GM12878 (cell line): ENCODE results near the gene RETREG3. TPM values are rescaled to one million over a fixed set of nuclear protein-coding genes. Genes with fewer than 3 reads are reported as not detected.

ENCODE experiments used
- ATAC-seq: fragments of 200-7000 bp; cut with Tn5 transposase; 3 replicates; pipeline ENCODE4 v1.9.1; 2020; ENCODE audit warnings: mild to moderate bottlenecking, moderate library complexity
- BruUV-seq: library from RNA; stranded (reverse); fragments of 400-500 nt; replicated peaks from 2 replicates; lab custom pipeline; 2021; lab: Mats Ljungman, UMichigan
- CTCF ChIA-PET: fragments of 300-600 bp; sonication (Branson Sonifier 250); formaldehyde crosslinking; extraction: SDS; loops from one replicate; lab custom pipeline; 2021; ENCODE audit warnings: inconsistent platforms; lab: Yijun Ruan, JAX
- POLR2A ChIA-PET: fragments of 350-600 bp; formaldehyde crosslinking; extraction: SDS; loops from one replicate; lab custom pipeline; 2021; ENCODE audit warnings: inconsistent platforms; lab: Charles Lee
- RAD21 ChIA-PET: fragments of 300-600 bp; sonication (Branson Sonifier 250); formaldehyde crosslinking; loops from one replicate; lab custom pipeline; 2023; ENCODE audit warnings: antibody characterized with exemption; ENCODE audit not compliant: unreplicated experiment; lab: Charles Lee
- SMC1A ChIA-PET: fragments of 300-600 bp; sonication (Branson Sonifier 250); formaldehyde crosslinking; loops from one replicate; lab custom pipeline; 2023; ENCODE audit not compliant: unreplicated experiment, uncharacterized antibody; lab: Charles Lee
- DNase-seq: peaks from one replicate; pipeline ENCODE4 v3.0.0-alpha.2; 2011; ENCODE audit warnings: low read depth, low spot score
- FAIRE-seq: peaks from 3 replicates; lab custom pipeline; 2011; peaks lifted over from hg19 to GRCh38; lab: Jason Lieb, UNC
- H2AFZ ChIP-seq: 2 replicates; pipeline ENCODE4 v1.6.0; 2011; ENCODE audit warnings: low read depth, low read length, control low read depth; ENCODE audit not compliant: control insufficient read depth
- H3K27ac ChIP-seq: 2 replicates; pipeline ENCODE4 v1.5.1; 2011; ENCODE audit warnings: control low read depth; ENCODE audit not compliant: control insufficient read depth, insufficient read depth
- H3K27me3 ChIP-seq, 2 experiments: replicated peaks in 1 of 2; 2 replicates each; pipeline versions ENCODE4 v1.6.0 to v1.6.1; 2011; ENCODE audit warnings: low read length in 1 of 2; ENCODE audit not compliant: control insufficient read depth in 2 of 2, insufficient read depth in 2 of 2
- H3K36me3 ChIP-seq, 2 experiments: 2 replicates each; pipeline ENCODE4 v1.5.1; 2011; ENCODE audit warnings: low read length in 1 of 2; ENCODE audit not compliant: control insufficient read depth in 2 of 2, insufficient read depth in 2 of 2
- H3K4me1 ChIP-seq: 2 replicates; pipeline ENCODE4 v1.6.1; 2011; ENCODE audit warnings: mild to moderate bottlenecking, low read length, moderate library complexity, mixed read lengths; ENCODE audit not compliant: control insufficient read depth, insufficient read depth
- H3K4me2 ChIP-seq: 2 replicates; pipeline ENCODE4 v1.6.0; 2011; ENCODE audit warnings: control low read depth; ENCODE audit not compliant: control insufficient read depth, insufficient read depth
- H3K4me3 ChIP-seq: fragments of 200-600 bp; sonication (generic); 2 replicates; pipeline ENCODE4 v1.5.1; 2016
- H3K79me2 ChIP-seq: 2 replicates; pipeline ENCODE4 v1.6.0; 2011; ENCODE audit warnings: low read length; ENCODE audit not compliant: control insufficient read depth, insufficient read depth
- H3K9ac ChIP-seq: 2 replicates; pipeline ENCODE4 v1.8.0; 2011; ENCODE audit warnings: low read length, control low read depth, mixed read lengths; ENCODE audit not compliant: control insufficient read depth, insufficient read depth
- H3K9me3 ChIP-seq: replicated peaks from 3 replicates; pipeline ENCODE4 v1.5.1; 2011; ENCODE audit warnings: mild to moderate bottlenecking, low read length; ENCODE audit not compliant: control insufficient read depth, insufficient read depth
- H4K20me1 ChIP-seq: 2 replicates; pipeline ENCODE4 v1.6.0; 2011; ENCODE audit not compliant: control insufficient read depth, insufficient read depth
- BCL11A ChIP-seq: IDR thresholded peaks from 2 replicates; pipeline ENCODE4 v1.6.1; 2011; ENCODE audit warnings: low read depth, low read length
- CBX5 ChIP-seq: sonication (generic); IDR thresholded peaks from 2 replicates; pipeline ENCODE4 v1.6.1; 2016; ENCODE audit warnings: low read depth, moderate library complexity, mild to moderate bottlenecking, inconsistent platforms
- FOS ChIP-seq: IDR thresholded peaks from 3 replicates; pipeline ENCODE4 v1.6.1; 2011; ENCODE audit warnings: borderline replicate concordance; ENCODE audit not compliant: insufficient read length; ENCODE audit errors: extremely low read depth
- IRF5 ChIP-seq: fragments of 450-650 bp; IDR thresholded peaks from 2 replicates; pipeline ENCODE4 v1.6.1; 2017; ENCODE audit warnings: borderline replicate concordance
- MLLT1 ChIP-seq: fragments of 450-650 bp; IDR thresholded peaks from 2 replicates; pipeline ENCODE4 v1.6.1; 2016; ENCODE audit warnings: mild to moderate bottlenecking
- PBX3 ChIP-seq: IDR thresholded peaks from 2 replicates; pipeline ENCODE4 v1.6.1; 2011; ENCODE audit warnings: mild to moderate bottlenecking, low read depth, low read length, moderate library complexity; ENCODE audit not compliant: insufficient replicate concordance
- POLR2AphosphoS5 ChIP-seq: IDR thresholded peaks from 2 replicates; pipeline ENCODE4 v1.6.1; 2011; ENCODE audit warnings: mild to moderate bottlenecking, low read length, inconsistent platforms
- TBL1XR1 ChIP-seq: IDR thresholded peaks from 2 replicates; pipeline ENCODE4 v1.6.1; 2012; ENCODE audit warnings: low read depth, low read length, improper control_type of control experiment
- TCF12 ChIP-seq: IDR thresholded peaks from 2 replicates; pipeline ENCODE4 v1.6.1; 2011; ENCODE audit warnings: low read depth, mild to moderate bottlenecking, low read length
- WGBS: methylation state at CpG from one replicate; pipeline ENCODE4 v1.1.6; 2016; ENCODE audit warnings: low lambda C conversion rate; ENCODE audit not compliant: insufficient replicate concordance, insufficient coverage; ENCODE audit errors: missing lambda C conversion rate; 5-methylcytosine and 5-hydroxymethylcytosine counted together
- in situ Hi-C: fragments of 300-500 bp; cut with MboI; formaldehyde crosslinking; loops from 9 replicates; pipeline ENCODE4 v1.14.3; 2018; ENCODE audit warnings: mixed read lengths
- intact Hi-C: fragments of 100-400 bp; cut with micrococcal nuclease; formaldehyde crosslinking; loops from one replicate; pipeline ENCODE4 v1.14.2; 2022; ENCODE audit not compliant: unreplicated experiment
- polyA plus RNA-seq, 11 experiments: library from polyadenylated mRNA; depleted of rRNA in 4 of 11; unstranded in 6 of 11; stranded (reverse) in 5 of 11; fragments of >200 nt; fragmentation: Nextera tagmentation in 4 of 11; fragmentation: Illumina TruSeq in 1 of 11; extraction: Ambion mirVana in 4 of 11; extraction: Trizol in 1 of 11; gene quantifications; 1 replicate in 1 of 11; 2 replicates in 10 of 11; pipeline versions ENCODE4 v1.2.1 to v1.2.3, GENCODE V29; 2011 to 2016; ENCODE audit warnings: inconsistent platforms in 2 of 11, missing spikeins in 2 of 11, low read depth in 1 of 11
- total RNA-seq, 4 experiments: library from RNA; depleted of rRNA in 3 of 4; stranded (reverse); fragments of >200 nt in 3 of 4; fragmentation: Illumina TruSeq in 1 of 4; extraction: Trizol in 1 of 4; gene quantifications; 2 replicates each; pipeline versions ENCODE4 v1.2.1 to v1.2.3, GENCODE V29; 2013 to 2021

Gene RETREG3
- total and polyA plus RNA-seq, 10 of the 15 experiments (the other 5 are each of a cell fraction or from before 2014, with no cell fraction given), result 7.0 to 50.6 (median 27.3) TPM

GRCh38 chr17:42577140-42577531 is 32.0 kb downstream of the RETREG3 start:
- no peaks in the 10 kb centered on the region for H3K27me3 ChIP-seq
- H3K27ac ChIP-seq, result peak overlapping the region; percentile 62
- H3K9me3 ChIP-seq, result no peaks in the 10 kb centered on the region
- in situ Hi-C loops, result loop anchor here (10.0 kb wide), 1 partner anchor 188 kb away; the partner anchor contains the start of gene RAMP2
- POLR2A ChIA-PET, result interaction anchor here (1.0 to 6.5 kb wide), 9 partner anchors 10 to 130 kb away, joined by 3 to 120 read pairs (median 14); partner anchors contain the start of genes MLX, PLEKHH3, RETREG3 and TUBG1
- no peak for ATAC-seq
- H2AFZ ChIP-seq, result no peak overlapping the region; the same call in 1 of the 2 replicates
- H3K4me3 ChIP-seq, result peak overlapping the region; percentile 79
- TSS peak; percentile 52 for BruUV-seq
- SMC1A ChIA-PET, result interaction anchor here (0.8 to 5.7 kb wide), 13 partner anchors 9 to 352 kb away, joined by 3 to 124 read pairs (median 13); partner anchors contain the start of genes CCR10, PLEKHH3, RETREG3 and TUBG1
- peak overlapping the region; percentile 72 for H3K4me2 ChIP-seq
- H3K9ac ChIP-seq, result peak overlapping the region; percentile 74
- H4K20me1 ChIP-seq, result peaks cover 2% of the 10 kb centered on the region; the same call in 1 of the 2 replicates
- no peak for FAIRE-seq
- under 1% methylated on average over 18 of the region's 18 CpGs for WGBS
- peaks cover 16% of the 10 kb centered on the region for H3K4me1 ChIP-seq
- H3K36me3 ChIP-seq, result peaks cover 19 to 30% of the 10 kb centered on the region in 2 experiments
- intact Hi-C loops, result loop anchor here (1.0 to 10.0 kb wide), 3 partner anchors 41 to 358 kb away; partner anchors contain the start of genes NAGLU and TUBG2
- TF ChIP-seq CBX5 (no peak), TCF12 (0 out of 2 replicates have a peak, but pooled peaks have one; percentile 19)
- TF ChIP-seq, all 136 proteins: peak for 1
- H3K79me2 ChIP-seq, result peaks cover 17% of the 10 kb centered on the region
- ChIA-PET CTCF (interaction anchor here (0.7 to 9.8 kb wide), 20 partner anchors 10 to 247 kb away, joined by 3 to 239 read pairs (median 20); partner anchors contain the start of genes BECN1, CCR10, MLX and PLEKHH3), RAD21 (interaction anchor here (1.4 to 5.3 kb wide), 18 partner anchors 9 to 421 kb away, joined by 3 to 152 read pairs (median 16); partner anchors contain the start of genes CCR10, CNTNAP1, MLX and NAGLU)
- no peak for DNase-seq

- peaks cover 17 to 29% of the 10 kb centered on the region in 2 experiments for H3K36me3 ChIP-seq
- POLR2A ChIA-PET, result interaction anchor here (1.5 kb wide), 1 partner anchor 44 kb away, joined by 3 read pairs; no protein-coding TSS in a partner anchor
- no peak for TF ChIP-seq POLR2AphosphoS5
- TF ChIP-seq MLLT1, result no peak
- no peak for TF ChIP-seq PBX3
- no peak for TF ChIP-seq FOS
- no peak for TF ChIP-seq BCL11A
- TF ChIP-seq IRF5, result no peak
- no peak for TF ChIP-seq TBL1XR1
Measured at GRCh38 chr17:42574463-42574862, 34.7 kb downstream of the RETREG3 start.

More at GRCh38 chr17:42574463-42574862, 34.7 kb downstream of the RETREG3 start:
- in situ Hi-C loops (loop anchor here (10.0 kb wide), 1 partner anchor 190 kb away; the partner anchor contains the start of gene RAMP2), intact Hi-C loops (loop anchor here (10.0 kb wide), 1 partner anchor 360 kb away; no protein-coding TSS in a partner anchor)
- Histone ChIP-seq H3K27me3 (no peaks in the 10 kb centered on the region), H4K20me1 (peaks cover 2% of the 10 kb centered on the region; the same call in 1 of the 2 replicates), H3K4me2 (no peak overlapping the region), H3K4me1 (peaks cover 4% of the 10 kb centered on the region), H3K9me3 (no peaks in the 10 kb centered on the region), H3K9ac (no peak overlapping the region), H3K27ac (no peak overlapping the region), H3K4me3 (no peak overlapping the region), H3K79me2 (peaks cover 16% of the 10 kb centered on the region), H2AFZ (no peak overlapping the region)
- ChIA-PET CTCF (interaction anchor here (1.0 to 6.8 kb wide), 2 partner anchors 12 to 186 kb away, joined by 3 to 164 read pairs; partner anchors contain the start of genes COASY and RAMP2), SMC1A (interaction anchor here (1.3 kb wide), 1 partner anchor 33 kb away, joined by 3 read pairs; no protein-coding TSS in a partner anchor), RAD21 (no interaction called here)
- no peak for FAIRE-seq
- 94% methylated on average over 3 of the region's 3 CpGs for WGBS
- ATAC-seq, result no peak
- no TSS peak for BruUV-seq
- DNase-seq, result no peak
